Measurements from ENCODE around the gene MAP3K7CL.

DNA sequence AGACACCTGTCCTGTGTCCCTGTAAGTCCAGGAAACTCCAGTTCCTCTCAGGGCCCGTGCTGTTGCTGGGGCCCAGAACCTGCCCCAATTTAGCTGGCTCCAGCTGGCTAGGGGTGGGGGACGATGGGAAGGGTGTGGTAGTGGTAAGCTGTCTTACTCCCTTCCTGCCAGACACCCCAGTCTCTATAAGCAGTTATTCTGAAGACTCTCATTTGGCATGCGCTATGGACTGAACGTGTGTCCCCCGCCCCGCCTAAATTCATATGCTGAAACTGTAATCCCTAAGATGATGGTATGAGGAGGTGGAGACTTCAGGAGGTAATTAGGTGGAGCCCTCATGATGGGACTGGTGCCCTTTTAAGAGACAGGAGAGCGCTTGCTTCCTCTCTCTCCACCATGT is 82.0 kb downstream of the MAP3K7CL start:
- TF ChIP-seq POLR2AphosphoS5 (IDR thresholded peaks at IDR 0.05; ENCODE audit: low read depth, low read length) (no peak), TAF1 (IDR thresholded peaks at IDR 0.05; ENCODE audit: borderline replicate concordance, insufficient read depth, low read length) (no peak), SIN3A (IDR thresholded peaks at IDR 0.05; ENCODE audit: borderline replicate concordance, insufficient read depth, low read length) (no peak)
- TF ChIP-seq, protein P1, sequence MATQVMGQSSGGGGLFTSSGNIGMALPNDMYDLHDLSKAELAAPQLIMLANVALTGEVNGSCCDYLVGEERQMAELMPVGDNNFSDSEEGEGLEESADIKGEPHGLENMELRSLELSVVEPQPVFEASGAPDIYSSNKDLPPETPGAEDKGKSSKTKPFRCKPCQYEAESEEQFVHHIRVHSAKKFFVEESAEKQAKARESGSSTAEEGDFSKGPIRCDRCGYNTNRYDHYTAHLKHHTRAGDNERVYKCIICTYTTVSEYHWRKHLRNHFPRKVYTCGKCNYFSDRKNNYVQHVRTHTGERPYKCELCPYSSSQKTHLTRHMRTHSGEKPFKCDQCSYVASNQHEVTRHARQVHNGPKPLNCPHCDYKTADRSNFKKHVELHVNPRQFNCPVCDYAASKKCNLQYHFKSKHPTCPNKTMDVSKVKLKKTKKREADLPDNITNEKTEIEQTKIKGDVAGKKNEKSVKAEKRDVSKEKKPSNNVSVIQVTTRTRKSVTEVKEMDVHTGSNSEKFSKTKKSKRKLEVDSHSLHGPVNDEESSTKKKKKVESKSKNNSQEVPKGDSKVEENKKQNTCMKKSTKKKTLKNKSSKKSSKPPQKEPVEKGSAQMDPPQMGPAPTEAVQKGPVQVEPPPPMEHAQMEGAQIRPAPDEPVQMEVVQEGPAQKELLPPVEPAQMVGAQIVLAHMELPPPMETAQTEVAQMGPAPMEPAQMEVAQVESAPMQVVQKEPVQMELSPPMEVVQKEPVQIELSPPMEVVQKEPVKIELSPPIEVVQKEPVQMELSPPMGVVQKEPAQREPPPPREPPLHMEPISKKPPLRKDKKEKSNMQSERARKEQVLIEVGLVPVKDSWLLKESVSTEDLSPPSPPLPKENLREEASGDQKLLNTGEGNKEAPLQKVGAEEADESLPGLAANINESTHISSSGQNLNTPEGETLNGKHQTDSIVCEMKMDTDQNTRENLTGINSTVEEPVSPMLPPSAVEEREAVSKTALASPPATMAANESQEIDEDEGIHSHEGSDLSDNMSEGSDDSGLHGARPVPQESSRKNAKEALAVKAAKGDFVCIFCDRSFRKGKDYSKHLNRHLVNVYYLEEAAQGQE (IDR thresholded peaks at IDR 0.05; ENCODE audit: insufficient read depth in 1 of 2, low read depth in 2 of 2, low read length in 2 of 2): no peak
